ENCODE data around the gene BMERB1. TPM values are rescaled to one million over a fixed set of nuclear protein-coding genes. Genes with fewer than 3 reads are reported as not detected.

The BMERB1 gene
- total RNA-seq, 1 experiment from 2014 or later: 3.8 TPM

- Histone ChIP-seq H3K4me2 (ENCODE audit: low read length) (no peak overlapping the region), H2AFZ (ENCODE audit: low read length) (no peak overlapping the region), H3K4me3 (ENCODE audit: low read length) (no peak overlapping the region), H3F3A (ENCODE audit: low read length, unreplicated experiment) (no peaks in the 10 kb centered on the region), H3K9ac (ENCODE audit: low read length) (no peak overlapping the region), H3K9me3 (ENCODE audit: low read length) (no peaks in the 10 kb centered on the region), H3K36me3 (ENCODE audit: low read depth, low read length) (no peaks in the 10 kb centered on the region), H4K20me1 (ENCODE audit: low read length) (no peaks in the 10 kb centered on the region), H3K79me2 (ENCODE audit: low read length) (no peaks in the 10 kb centered on the region), H3K4me1 (ENCODE audit: insufficient read depth, low read length) (no peaks in the 10 kb centered on the region), H3K27ac (ENCODE audit: low read length) (no peak overlapping the region), H3K27me3 (ENCODE audit: low read length) (no peaks in the 10 kb centered on the region), H3K9me2 (replicated peaks; ENCODE audit: low read length) (no peaks in the 10 kb centered on the region)
- ATAC-seq: no peak
- intact Hi-C loops (cut with micrococcal nuclease): no loop called here
- DNase-seq: no peak
- TF ChIP-seq EZH2phosphoT487 (IDR thresholded peaks at IDR 0.05; ENCODE audit: borderline replicate concordance, low read length) (no peak), CTCF (conservative IDR thresholded peaks at IDR 0.05; ENCODE audit: low read depth, low read length) (no peak), EZH2 (IDR thresholded peaks at IDR 0.05; ENCODE audit: low read length, unreplicated experiment) (no peak)
- CTCF ChIA-PET: no interaction called here
- no TSS peak for BruUV-seq (replicated peaks)
- POLR2A ChIA-PET (ENCODE audit: unreplicated experiment): no interaction called here
These were observed 113.3 kb downstream of the BMERB1 start for GRCh38 chr16:15547768-15548096.

DNA sequence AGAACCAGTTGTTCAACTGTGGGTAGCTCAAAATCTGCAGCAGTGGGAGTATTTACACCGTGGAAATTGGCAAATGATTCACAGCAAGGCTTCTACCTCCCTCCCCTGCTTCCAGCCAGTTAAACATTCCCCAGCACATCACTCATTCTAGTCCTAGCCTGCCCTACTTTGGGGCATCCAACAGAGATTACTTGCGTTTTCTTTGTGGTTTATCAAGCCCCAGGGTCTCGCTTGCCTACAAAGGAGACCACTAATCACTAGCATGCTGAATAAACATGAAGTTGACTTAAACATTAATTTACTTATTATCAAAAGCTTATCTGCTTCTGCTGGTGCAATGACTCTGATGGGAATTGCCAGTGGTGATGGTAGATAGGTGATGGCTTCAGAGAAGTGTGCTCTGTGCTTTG, 114.1 kb downstream of the BMERB1 start:
- H3K4me1 ChIP-seq (ENCODE audit: insufficient read depth, low read length): no peaks in the 10 kb centered on the region
- H3F3A ChIP-seq (ENCODE audit: low read length, unreplicated experiment): no peaks in the 10 kb centered on the region
- no peaks in the 10 kb centered on the region for H3K79me2 ChIP-seq (ENCODE audit: low read length)
- H3K4me3 ChIP-seq (ENCODE audit: low read length): no peak overlapping the region
- H3K36me3 ChIP-seq (ENCODE audit: low read depth, low read length): no peaks in the 10 kb centered on the region
- no peak overlapping the region for H3K4me2 ChIP-seq (ENCODE audit: low read length)
- no peaks in the 10 kb centered on the region for H4K20me1 ChIP-seq (ENCODE audit: low read length)
- H3K9ac ChIP-seq (ENCODE audit: low read length): no peak overlapping the region
- CTCF ChIA-PET: interaction anchor here (0.7 kb wide), 1 partner anchor 134 kb away, joined by 3 read pairs; no protein-coding TSS in a partner anchor
- no peak overlapping the region for H3K27ac ChIP-seq (ENCODE audit: low read length)
- H3K9me3 ChIP-seq (ENCODE audit: low read length): no peaks in the 10 kb centered on the region
- no TSS peak for BruUV-seq (replicated peaks)
- no peak for ATAC-seq
- no peak for DNase-seq
- no peak overlapping the region for H2AFZ ChIP-seq (ENCODE audit: low read length)
- TF ChIP-seq CTCF (conservative IDR thresholded peaks at IDR 0.05; ENCODE audit: low read depth, low read length) (no peak), EZH2 (IDR thresholded peaks at IDR 0.05; ENCODE audit: low read length, unreplicated experiment) (no peak), EZH2phosphoT487 (IDR thresholded peaks at IDR 0.05; ENCODE audit: borderline replicate concordance, low read length) (no peak)
- no peaks in the 10 kb centered on the region for H3K9me2 ChIP-seq (replicated peaks; ENCODE audit: low read length)
- POLR2A ChIA-PET (ENCODE audit: unreplicated experiment): no interaction called here
- intact Hi-C loops (cut with micrococcal nuclease): no loop called here
- H3K27me3 ChIP-seq (ENCODE audit: low read length): no peaks in the 10 kb centered on the region

DNA sequence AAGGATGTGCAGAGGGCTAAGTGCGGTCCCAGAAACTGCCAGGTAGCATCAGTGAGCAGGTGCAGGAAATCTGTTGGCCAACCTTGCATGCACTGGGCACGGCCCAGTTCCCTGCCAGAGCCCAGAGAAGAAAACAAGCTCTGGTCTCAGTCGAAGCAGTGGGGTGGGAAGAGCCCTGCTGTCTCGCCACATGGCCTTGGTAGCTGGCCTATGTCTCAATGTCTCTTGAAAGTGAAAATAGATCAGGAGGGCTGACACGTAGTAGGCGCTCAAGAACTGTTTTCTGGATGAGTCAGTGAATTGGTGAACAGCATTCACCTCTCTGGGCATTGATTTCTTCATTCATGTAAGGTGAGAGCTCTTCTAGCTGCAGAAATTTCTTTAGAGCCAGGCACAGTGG, 118.1 kb downstream of the BMERB1 start:
- intact Hi-C loops (cut with micrococcal nuclease): loop anchor here (10.0 kb wide), 1 partner anchor 68 kb away; no protein-coding TSS in a partner anchor
- no peaks in the 10 kb centered on the region for H3F3A ChIP-seq (ENCODE audit: low read length, unreplicated experiment)
- H3K36me3 ChIP-seq (ENCODE audit: low read depth, low read length): no peaks in the 10 kb centered on the region

More for the DNA sequence above, 118.1 kb downstream of the BMERB1 start:
- ChIA-PET CTCF (no interaction called here), POLR2A (ENCODE audit: unreplicated experiment) (no interaction called here)
- Histone ChIP-seq H3K27ac (ENCODE audit: low read length) (no peak overlapping the region), H2AFZ (ENCODE audit: low read length) (no peak overlapping the region), H3K4me1 (ENCODE audit: insufficient read depth, low read length) (no peaks in the 10 kb centered on the region), H4K20me1 (ENCODE audit: low read length) (no peaks in the 10 kb centered on the region), H3K27me3 (ENCODE audit: low read length) (no peaks in the 10 kb centered on the region), H3K4me2 (ENCODE audit: low read length) (no peak overlapping the region), H3K79me2 (ENCODE audit: low read length) (no peaks in the 10 kb centered on the region), H3K9ac (ENCODE audit: low read length) (no peak overlapping the region), H3K9me3 (ENCODE audit: low read length) (no peaks in the 10 kb centered on the region), H3K9me2 (replicated peaks; ENCODE audit: low read length) (no peaks in the 10 kb centered on the region), H3K4me3 (ENCODE audit: low read length) (no peak overlapping the region)
- ATAC-seq: no peak
- TF ChIP-seq EZH2 (IDR thresholded peaks at IDR 0.05; ENCODE audit: low read length, unreplicated experiment) (no peak), CTCF (conservative IDR thresholded peaks at IDR 0.05; ENCODE audit: low read depth, low read length) (no peak), EZH2phosphoT487 (IDR thresholded peaks at IDR 0.05; ENCODE audit: borderline replicate concordance, low read length) (no peak)
- no peak for DNase-seq
- BruUV-seq (replicated peaks): no TSS peak
